Stimulated activated naive CD4-positive, alpha-beta T cell treated with Interleukin-2 at 50 U/mL for 16 hours (primary cell): ENCODE data around the gene NTM.

Source experiments
- DNase-seq: peaks from one replicate; lab custom pipeline; 2025; lab: John Stamatoyannopoulos, UW

Gene NTM

DNA sequence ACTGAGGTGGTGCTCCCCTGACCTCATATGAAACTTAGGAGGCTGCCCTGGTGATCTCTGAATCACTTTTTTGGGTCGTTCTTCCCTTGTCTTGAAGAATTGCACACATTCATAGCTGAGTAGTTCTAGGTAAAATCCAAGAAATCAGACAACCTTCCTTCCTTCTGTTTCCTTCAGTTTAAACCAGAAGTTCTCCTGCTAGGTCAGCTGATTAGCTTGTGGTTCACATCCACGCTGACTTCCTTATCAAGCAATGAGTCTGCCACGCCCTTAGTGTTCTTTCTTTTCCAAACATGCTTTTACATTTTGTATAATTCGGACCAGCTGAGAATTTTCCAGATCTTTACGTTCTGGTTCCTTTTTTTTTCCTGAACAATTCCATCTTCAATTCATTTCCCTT, 892.8 kb downstream of the NTM start:
- no peak for DNase-seq

GRCh38 chr11:132263875-132264274, 893.5 kb downstream of the NTM start:
- no peak for DNase-seq

GRCh38 chr11:132264616-132265015, 894.2 kb downstream of the NTM start:
- DNase-seq = no peak

- DNase-seq = no peak
These were observed 908.6 kb downstream of the NTM start for GRCh38 chr11:132278801-132279574.

DNA sequence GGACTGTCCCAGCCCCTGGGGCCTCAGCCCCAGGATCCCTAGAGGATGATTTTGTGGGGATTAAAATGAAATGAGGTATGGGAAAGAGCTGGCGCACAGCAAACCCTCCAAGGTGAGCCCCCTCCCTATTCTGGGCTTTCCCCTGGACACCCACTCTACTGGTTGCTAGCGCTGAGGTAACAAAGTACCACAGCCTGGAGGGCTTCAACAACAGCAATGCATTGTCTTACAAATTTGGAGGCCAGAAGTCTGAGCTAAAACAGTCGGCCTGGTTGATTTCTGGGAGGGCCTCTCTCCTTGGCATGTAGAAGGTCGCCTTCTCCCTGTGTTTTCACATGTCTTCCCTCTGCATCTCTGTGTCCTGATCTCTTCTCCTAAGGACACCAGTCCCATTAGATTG, 913.6 kb downstream of the NTM start:
- DNase-seq = no peak

DNA sequence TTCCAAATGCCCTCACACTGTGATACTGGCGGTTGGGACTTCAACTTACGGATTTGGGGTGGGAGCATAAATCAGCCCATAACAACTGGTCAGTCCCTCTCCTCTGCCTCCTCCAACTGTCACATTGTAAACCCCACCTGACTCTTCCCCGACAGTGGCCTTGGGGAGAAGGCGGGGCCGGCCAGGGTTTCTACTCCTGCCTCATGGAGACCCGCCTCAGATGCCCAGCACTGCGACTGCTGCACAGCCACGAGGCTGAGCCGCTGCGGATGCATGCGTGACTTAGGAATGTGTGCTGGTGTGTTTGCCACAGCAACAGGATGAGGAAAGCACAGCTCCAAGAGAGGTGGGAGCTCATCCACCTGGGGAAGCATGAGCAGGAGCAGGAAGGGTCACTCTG, 914.2 kb downstream of the NTM start:
- no peak for DNase-seq

- no peak for DNase-seq
These were observed 915.2 kb downstream of the NTM start for GRCh38 chr11:132285631-132286030.

DNA sequence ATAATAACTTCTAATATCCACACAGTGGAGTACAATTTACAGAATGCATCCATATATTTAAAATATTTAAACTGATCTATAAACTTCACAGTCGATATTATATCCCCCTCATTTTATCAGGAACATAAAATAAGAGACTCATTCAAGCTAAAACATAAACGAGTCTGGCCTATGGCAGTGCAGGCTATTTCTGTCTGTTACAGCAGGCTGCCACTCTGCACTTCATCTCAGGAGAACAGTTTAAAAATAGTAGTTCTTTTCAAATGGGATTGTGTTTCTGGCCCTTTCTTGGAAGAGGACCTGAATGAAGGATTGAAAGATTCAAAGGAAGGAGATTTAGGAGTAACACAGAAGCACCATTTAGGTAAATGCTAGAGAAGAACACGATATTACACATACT, 915.7 kb downstream of the NTM start:
- no peak for DNase-seq

GRCh38 chr11:132288036-132288435, 917.6 kb downstream of the NTM start:
- DNase-seq = no peak

DNA sequence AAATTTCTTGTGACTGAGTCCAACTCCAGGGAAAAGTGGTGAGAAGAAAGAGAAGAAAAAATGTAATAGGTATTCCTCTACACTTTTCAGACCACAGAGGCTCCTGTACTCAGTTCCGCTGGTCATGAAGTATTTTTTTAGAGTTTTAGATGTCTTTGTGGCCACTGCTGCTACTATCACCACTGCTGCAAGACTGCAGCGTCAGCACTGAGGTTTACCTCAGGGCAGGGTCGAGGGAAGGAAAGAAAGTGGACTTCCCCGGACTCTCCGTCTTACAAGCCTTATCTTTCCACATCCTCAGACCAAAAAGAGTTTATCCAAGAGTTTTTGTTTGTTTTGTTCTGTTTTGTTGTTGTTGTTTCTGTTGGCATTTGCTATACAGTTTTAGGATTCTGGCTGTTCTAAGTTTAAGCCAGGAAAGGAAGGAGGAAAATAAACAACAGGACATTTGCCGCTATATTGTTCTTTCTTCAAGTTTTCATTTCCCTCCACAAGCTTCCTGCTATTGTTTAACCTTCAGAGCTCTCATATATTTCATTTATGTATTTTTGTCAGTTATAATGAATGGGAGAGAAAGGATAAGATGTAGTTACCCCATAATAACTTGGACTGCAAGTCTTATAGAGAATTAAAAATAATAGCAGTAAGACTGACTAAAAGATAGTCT, 919.3 kb downstream of the NTM start:
- no peak for DNase-seq

DNA sequence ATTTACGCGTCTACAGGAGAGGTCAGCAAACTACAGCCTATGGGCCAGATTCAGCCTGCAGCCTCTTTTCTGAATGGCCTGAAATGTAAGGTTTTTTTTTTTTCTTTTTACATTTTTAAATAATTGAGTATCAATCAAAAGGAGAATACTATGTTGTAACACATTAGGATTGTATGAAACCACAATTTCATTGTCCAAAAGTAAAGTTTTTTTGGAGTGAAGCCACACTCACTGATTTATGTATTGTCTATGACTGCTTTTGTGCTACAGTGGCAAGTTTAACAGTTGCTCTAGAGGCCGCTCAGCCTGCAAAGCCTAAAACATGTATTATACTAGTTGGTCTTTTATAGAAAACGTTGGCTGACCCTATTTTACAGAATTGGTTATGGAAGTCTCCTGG, 923.2 kb downstream of the NTM start:
- no peak for DNase-seq

DNA sequence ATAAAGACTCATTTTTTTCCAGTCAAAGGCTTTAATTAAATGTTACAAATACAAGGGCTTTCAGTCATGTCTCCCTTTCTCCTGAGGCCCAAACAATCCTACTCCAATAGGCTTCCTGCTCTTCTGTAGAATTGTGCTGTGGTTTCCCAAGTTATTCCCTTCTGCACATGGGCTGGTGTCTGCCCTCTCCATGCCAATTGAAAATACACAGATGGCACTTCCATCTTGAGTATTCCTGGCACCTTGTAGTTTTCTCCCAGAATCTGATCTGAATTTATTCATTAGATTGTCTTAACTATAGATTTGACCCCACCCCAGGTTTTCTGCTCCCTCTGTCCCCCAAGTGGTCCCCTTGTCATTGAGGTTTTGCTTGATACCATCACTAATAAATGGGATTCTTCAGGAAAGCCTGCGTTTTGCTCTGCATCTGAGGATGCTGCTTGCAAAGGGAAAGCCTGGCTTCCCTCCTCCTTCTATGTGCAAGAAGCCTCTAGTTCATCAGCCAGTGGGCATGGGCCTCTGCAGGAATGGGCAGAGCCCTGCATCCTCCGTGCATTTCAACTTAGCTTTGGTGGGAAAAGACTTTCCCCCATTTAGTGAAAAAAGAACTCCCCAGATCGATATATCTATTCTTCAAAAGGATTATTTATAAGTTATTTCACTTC, 926.7 kb downstream of the NTM start:
- DNase-seq = no peak

DNA sequence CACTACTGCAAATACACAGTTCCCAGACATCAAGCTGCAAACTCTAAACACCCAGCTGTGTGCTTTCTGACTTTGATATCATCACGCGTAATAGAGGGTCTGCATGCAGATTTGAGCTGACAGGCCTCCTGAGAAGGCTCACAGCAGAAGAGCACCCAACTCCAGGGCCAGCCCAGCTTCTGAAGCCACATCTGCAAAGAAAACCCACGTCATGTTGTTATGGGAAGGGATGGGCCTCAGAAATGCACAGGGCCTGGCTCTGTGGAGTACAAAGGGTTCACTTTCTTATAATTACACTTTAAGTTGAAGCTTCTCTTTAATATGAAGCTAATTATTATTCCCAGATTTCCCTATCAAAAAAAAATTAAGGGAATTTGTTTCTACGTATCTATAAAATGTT, 927.9 kb downstream of the NTM start:
- DNase-seq = no peak

DNA sequence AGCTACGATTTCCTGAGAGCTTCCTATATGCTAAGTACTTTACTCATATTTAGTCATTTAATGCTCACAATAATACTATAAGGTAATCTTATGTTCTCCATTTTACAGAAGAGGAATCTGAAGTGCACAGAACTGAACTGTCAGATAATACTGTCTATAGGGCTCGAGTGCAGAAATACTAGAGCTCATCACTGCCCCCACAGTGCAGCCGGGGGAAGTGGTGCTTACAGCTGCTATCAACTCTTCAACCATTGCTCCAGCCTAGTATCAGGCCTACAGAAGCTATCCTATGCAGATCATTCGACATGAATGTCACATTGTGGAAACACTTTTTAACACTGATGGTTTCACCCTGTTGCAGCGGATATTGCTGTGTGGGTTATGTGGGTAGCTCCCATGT, 929.9 kb downstream of the NTM start:
- DNase-seq = no peak

- DNase-seq = no peak
These were observed 931.0 kb downstream of the NTM start for GRCh38 chr11:132301465-132301864.

DNA sequence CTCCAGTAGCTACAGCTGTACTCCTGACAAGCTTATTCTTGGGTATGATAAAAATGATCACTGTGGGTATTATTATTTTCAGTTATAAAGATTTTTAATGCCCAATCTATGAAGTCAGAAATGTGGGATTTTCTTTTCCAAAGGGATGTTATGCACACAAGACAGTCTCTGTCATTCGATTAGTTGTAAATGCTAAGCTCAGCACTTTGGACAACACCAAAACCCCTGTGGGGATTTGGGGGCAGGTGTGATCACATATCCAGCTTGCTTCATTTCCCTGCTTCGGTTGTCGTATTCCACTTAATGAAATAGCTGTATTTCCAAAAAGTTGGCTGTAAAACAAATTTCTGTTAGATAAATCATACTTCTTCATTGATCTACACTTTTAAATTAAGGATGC, 931.5 kb downstream of the NTM start:
- DNase-seq = no peak

DNA sequence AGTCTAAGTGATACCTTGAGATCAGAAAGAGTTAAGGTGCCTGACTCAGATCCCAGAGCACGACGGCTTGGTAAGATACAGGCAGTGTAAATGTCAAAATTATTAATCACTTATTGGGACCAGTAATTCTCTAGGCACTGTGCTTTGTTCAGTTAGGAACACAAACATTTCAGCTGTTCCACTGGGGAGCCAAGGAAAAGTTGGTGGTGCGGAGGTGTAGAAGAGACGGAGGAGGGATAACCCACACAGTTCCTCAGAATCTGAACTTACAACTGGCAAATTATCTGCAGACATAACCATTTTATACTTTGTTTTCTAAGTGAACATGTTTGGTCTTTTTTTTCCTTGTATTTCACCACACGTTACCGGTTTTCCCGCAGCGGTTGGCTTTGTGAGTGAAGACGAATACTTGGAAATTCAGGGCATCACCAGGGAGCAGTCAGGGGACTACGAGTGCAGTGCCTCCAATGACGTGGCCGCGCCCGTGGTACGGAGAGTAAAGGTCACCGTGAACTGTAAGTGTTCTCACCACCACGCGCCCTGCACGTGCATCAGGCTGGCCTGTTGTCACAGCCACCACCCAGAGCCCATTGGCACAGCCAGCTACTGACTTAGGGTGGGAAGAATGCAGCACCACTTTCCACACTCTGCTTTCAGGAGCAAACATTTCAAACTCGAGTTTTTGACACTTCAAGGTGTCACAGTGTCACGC, 937.0 kb downstream of the NTM start:
- no peak for DNase-seq

- DNase-seq = no peak
These were observed 940.3 kb downstream of the NTM start for GRCh38 chr11:132310390-132311375.

GRCh38 chr11:132311703-132312102, 941.3 kb downstream of the NTM start:
- DNase-seq = no peak

DNA sequence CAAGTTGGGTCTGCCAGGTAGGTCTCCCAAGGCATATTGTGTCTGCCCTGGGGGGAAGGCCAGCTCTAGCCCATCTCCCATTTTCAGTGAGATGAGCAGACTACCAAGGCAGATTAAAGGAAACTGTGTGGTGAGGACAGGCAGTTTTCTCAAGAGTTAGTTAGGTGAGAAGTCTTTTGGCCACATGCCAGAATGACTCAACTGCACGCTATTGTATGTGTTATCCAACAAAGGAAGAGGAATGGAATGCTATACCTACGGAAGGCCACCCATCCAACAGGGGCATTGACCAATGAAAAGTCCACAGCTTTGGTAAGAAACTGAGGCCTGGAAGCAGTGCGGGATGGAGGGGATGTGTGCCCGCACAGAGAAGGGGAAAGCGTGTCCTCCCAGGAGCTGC, 941.7 kb downstream of the NTM start:
- DNase-seq = no peak

GRCh38 chr11:132312701-132313111, 942.3 kb downstream of the NTM start:
- no peak for DNase-seq
